AG09319 (cell line): ENCODE results near the gene TRIM29.

ENCODE experiments used
- DNase-seq: peaks from one replicate; pipeline ENCODE4 v3.0.0-alpha.2; 2010; ENCODE audit warnings: low read depth; ENCODE audit errors: extremely low read depth
- CTCF ChIP-seq: IDR thresholded peaks from 2 replicates; pipeline ENCODE4 v1.5.1; 2011; ENCODE audit warnings: low read depth, mild to moderate bottlenecking, inconsistent platforms, low read length, moderate library complexity

TRIM29 gene

GRCh38 chr11:120134931-120135228 is 3.0 kb downstream of the TRIM29 start:
- DNase-seq = no peak
- no peak for TF ChIP-seq CTCF

GRCh38 chr11:120134106-120134930 is 3.6 kb downstream of the TRIM29 start:
- TF ChIP-seq CTCF = no peak
- no peak for DNase-seq

DNA sequence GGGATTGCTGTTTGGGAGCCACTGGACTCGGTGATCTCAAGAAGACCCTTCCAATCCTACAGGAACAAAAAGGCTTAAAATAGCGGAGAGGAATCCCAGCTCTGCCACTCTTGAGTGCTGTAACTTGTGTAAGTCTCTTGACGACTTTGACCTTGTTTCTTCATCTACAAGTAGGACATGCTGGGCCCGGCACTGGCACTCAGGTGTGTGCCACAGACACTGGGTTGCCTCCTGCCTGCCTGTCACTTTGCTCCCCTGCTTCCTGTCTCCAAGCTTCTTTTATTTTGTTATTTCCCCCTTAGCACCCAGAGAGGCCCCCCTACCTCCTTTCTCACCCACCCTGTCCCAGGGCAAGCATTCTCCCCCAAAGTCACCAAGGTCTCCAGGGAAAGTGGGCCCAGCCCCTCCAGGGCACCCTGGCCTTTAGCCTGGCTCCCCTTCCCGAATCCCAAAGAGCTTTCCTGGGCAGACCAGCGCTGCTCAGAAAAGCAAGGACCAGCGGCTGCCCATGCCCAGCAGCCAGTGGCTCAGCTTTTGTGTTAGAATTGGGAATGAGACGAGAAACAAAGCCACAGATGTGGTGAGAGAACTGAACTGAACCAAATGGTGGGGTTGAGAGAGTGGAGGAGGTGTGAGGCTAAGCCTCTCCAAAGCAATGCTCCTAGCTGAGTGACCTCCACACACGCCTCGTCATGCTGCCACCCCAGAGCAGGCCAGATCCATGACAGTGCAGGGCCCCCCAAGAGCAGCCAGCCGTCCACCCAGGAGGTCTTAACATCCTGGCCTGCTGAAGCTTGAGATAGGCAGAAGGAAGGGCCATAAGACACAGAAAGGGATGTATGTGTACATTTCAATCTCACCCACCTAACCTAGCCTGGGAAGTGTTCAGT is 4.5 kb downstream of the TRIM29 start:
- TF ChIP-seq CTCF = no peak
- DNase-seq = no peak

GRCh38 chr11:120132645-120133185 is 5.2 kb downstream of the TRIM29 start:
- DNase-seq = no peak
- TF ChIP-seq CTCF = no peak

DNA sequence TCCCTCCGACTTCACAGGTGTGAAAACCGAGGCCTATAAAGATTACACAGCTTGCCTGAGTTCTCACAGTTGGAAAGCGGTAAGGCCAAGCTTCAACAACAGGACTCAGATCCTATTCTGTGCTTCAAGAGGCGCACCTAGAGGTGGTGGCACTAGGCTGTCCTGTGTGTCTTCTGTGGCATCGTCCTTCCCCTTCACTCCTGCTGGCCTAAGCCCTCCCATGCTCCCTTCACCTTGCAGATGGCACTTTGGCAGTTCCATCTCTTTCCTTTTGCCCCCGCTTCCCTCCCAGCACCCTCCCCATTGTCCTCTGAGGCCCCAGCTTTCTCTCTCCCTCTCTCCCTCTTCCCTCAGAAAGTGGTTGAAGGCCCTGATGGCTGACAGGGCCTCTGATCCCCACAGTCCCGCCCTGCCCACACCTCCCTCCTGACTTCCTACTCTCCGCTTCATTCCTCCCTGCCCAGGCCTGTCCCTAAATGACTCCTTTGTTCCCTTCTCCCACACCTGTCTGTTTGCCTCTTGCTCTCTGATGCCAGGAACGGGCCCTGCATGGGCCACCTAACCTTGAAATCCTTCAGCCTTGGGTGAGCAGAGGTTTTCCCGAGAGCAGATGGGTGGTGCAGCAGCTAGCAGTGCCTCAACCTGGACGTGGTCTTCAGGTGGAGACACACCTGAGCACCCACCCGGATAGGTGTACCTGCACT is 5.8 kb downstream of the TRIM29 start:
- no peak for TF ChIP-seq CTCF

GRCh38 chr11:120130991-120131760 is 6.7 kb downstream of the TRIM29 start:
- TF ChIP-seq CTCF = no peak
- no peak for DNase-seq

More for the DNA sequence above, 5.8 kb downstream of the TRIM29 start:
- no peak for DNase-seq
